Caki2 (cell line): Measurements from ENCODE around the gene FCAMR. TPM values are rescaled to one million over a fixed set of nuclear protein-coding genes. Genes with fewer than 3 reads are reported as not detected.

Experiments
- DNase-seq: peaks from one replicate; pipeline ENCODE4 v3.0.0-alpha.2; 2015; ENCODE audit warnings: low read depth
- in situ Hi-C: cut with HindIII; loops from 2 replicates; pipeline ENCODE4 v1.10.0; 2016; ENCODE audit warnings: low sequenced_read_pairs, low pct_unique_long_range_greater_than_20kb, mixed read lengths
- total RNA-seq: library from RNA; depleted of rRNA; stranded (reverse); fragments of >200 nt; shearing (Covaris generic); gene quantifications from 2 replicates; pipeline ENCODE4 v1.2.3, GENCODE V29; 2014; ENCODE audit warnings: low replicate concordance; rRNA removed

FCAMR gene, protein sequence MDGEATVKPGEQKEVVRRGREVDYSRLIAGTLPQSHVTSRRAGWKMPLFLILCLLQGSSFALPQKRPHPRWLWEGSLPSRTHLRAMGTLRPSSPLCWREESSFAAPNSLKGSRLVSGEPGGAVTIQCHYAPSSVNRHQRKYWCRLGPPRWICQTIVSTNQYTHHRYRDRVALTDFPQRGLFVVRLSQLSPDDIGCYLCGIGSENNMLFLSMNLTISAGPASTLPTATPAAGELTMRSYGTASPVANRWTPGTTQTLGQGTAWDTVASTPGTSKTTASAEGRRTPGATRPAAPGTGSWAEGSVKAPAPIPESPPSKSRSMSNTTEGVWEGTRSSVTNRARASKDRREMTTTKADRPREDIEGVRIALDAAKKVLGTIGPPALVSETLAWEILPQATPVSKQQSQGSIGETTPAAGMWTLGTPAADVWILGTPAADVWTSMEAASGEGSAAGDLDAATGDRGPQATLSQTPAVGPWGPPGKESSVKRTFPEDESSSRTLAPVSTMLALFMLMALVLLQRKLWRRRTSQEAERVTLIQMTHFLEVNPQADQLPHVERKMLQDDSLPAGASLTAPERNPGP
- total RNA-seq = 0.14 TPM in 1 of 2 replicates, not detected in the other

DNA sequence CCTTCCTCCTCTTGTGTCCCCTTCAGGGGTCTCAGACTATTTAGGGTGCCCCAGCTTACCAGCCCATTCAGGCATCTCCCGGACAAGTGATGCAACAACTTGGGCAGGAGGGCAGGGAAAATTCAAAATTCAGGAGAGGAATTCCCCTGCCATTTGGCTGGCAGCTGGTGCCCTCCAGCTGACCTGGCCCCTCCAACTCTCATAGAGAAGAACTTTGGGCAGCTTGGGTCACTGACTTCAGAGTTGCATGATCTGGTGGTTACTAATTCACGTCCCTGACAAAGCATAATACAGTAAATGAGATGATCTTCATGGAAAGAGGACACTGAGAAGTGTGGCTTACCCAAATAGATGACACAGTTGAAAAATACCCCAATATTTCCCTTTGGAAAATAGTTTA, at the start of gene FCAMR:
Gene FCAMR (minus strand): TSS at position 15 of the 400 bp plus-strand sequence. CDS start 335 bp downstream, outside the sequence.
- DNase-seq = peak; percentile 38
- in situ Hi-C loops = no loop called here

DNA sequence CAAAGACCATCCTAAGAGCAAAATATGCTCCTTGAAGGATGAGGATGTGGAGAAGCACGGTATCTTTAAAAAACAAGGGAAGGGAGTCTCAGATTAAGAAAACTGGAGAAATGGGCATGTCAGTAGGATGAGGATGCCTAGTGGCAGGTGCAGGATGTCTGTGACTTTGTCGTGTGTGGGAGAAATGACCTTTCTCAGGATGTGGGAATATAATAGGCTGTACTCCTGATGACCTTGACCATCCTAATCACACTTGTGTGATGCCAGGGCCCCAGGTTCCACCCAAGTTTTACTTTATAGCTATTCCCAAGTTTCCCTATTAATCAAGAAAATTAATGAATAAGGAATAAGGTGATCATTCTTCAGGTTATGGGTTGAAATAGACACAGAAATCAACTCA, 49.4 kb upstream of the FCAMR start:
- DNase-seq = no peak
- in situ Hi-C loops = no loop called here

DNA sequence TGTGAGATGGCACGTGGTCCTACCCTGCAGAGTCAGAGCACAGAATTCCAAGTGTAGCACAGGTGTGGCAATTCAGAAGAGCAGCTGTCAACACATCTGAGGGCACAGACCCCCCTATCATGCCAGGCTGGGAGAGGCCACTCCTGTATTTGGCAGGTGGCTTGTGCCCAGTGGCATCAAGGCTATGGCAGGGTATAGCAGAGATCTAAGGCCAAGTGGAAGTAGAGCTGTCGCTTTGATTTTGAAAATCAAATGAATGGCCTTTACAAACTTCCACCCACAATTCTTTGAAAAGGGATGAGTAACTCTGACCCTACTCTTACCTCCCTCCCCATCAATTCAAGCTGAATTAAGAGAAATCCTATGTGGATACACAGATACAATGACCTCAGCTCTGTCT, 48.9 kb upstream of the FCAMR start:
- no peak for DNase-seq
- in situ Hi-C loops = no loop called here

DNA sequence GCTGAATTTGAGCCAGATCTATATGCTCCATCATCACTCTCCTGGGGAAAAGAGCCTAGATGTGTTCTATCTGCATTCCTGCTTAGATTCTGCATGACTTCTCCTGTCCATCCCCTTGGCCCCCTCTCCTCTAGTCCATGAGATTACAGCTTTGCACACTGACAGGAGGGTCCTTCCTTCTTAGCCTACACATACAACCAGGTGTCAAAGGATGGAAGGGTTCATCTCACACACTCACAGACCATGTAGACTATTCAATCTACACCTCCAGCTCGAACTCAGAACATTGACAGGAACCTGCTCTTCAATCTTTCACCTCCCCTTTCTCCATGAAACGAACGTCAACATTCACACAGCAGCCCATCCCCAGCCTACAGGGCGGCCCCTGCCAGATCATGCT, 48.4 kb upstream of the FCAMR start:
- in situ Hi-C loops = no loop called here
- DNase-seq = no peak

DNA sequence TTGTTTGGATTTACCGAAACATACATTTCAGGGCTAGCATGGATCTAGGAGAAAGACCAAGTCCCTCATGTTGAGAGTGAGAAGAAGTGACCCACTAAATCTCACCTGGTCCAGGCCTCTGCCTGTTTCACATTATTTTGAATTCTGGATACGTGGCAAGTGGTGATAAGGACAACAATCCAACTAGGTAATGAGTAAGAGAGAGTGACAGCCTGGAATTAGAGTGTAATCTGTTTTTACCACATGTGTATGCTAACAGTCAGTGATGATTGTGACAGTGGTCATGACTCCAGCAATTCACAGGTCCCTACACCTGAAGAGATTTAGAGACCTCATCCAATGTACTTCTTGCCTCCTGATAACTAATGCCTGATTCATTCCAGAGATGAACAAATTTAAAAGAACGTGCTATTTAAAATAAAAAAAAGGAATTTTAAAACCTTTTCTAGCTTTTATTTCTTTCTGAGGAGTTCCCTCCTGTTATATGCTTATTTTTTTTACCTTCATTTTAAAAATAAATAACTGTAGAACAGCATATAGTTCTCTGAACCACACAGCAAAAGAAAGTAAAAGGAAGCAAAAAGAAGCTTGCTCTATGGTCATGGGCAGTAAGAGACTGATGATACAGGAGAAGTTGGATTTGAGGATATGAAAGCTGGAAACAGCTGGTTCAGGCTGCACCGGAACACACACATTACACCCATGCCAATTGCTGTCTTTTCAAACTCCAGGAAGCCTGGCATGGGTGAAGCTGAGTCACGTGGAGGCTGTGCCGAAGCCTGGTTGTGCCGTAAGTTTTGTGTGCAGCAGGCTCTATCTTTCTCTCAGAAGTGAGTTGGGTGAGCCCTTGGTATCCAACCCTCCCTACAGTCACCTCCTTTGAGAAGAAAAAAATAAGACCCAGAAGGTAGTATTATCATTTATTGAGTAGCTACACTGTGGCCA, 47.6 kb upstream of the FCAMR start:
- in situ Hi-C loops = no loop called here
- no peak for DNase-seq

DNA sequence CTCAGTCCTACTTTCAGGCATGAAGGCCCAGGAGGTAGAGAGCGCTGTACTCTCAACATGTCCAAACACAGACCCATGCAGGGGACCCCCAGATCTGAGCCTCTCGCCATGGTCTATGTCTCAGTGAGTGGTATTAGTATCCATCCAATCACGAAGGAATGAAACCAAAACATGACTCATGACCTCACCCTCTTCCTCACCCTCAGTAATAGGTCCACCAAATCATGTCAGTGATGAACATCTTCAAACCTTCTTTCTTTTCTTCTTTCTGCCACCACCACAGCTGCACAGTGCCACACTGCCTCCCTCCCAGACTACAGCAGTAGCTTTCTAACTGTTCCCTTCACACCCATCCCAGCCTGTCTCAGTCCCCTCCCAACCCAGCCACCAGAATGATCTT, 45.5 kb upstream of the FCAMR start:
- in situ Hi-C loops = no loop called here
- DNase-seq = no peak

DNA sequence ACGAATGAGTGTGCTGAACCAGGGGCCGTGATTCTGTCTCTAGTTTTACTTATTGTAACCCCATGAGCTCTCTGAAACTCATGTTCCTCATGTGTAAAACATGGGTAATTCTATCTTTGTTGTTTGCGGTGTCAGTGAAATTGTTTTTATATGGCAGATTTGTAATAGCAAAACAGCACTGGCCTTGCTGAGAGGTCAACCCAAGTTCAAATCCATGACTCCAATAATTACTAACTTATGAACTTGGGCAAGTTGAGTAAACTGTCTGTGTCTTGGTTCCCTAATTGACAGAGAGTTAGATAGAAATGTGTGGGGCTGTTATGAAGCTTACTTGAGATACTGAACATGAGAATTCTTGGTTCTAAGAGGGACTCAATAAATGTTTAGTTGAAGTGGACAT, 44.5 kb upstream of the FCAMR start:
- DNase-seq = no peak
- in situ Hi-C loops = no loop called here

DNA sequence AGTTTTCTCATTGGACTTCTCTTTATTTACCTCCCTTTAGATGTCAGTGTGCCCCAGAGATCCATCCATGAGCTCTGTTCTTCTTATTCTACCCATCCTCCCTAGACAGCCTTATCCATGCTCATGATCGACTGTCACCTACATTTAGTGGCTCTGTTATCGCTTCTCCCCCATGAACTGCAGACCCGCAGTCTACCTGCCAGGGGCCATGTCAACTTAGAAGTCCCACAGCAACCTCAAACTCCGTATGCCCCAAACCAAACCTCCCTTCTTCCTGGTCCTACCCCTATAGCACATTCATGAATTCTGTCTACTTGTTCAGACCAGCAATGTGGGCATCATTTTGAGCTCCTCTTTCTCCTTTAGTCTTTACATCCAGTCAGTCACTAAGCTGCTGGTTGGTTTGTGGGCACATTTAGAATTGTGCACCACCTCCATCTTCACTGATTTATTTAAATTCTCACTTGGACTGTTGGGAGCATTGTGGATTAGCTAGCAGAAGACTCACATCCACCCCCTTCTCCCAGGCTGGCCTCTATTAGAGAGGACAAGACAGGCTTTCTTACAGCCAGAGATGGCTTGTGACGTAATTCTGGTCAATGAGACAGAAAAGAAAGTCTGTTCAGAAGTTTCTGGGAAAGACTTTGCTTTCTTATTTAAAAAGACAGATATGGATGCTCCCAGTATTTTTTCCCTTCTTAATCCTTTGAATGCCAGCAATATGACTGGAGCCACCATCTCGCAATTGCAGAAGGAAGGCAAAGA, 43.2 kb upstream of the FCAMR start:
- in situ Hi-C loops = no loop called here
- DNase-seq = no peak

DNA sequence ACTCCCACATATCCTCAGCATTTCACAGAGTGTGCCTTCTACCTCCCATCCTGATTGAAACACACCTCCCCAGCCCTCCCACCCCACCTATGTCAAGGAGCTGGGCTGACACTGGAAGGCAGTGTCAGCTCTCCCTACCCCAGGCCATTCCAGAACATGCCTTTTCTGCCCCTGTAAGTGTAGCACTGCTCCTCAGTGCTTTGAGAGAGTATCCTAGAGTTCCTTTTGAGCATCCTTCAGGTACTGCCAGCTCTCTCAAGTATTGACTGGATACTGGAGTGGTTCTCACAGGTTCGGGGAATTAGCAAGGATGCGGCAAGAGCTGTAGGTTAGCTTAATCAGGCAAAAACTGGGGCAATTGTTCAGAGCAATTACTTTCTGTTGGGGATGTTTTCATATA, 40.5 kb upstream of the FCAMR start:
- DNase-seq = no peak
- in situ Hi-C loops = no loop called here

DNA sequence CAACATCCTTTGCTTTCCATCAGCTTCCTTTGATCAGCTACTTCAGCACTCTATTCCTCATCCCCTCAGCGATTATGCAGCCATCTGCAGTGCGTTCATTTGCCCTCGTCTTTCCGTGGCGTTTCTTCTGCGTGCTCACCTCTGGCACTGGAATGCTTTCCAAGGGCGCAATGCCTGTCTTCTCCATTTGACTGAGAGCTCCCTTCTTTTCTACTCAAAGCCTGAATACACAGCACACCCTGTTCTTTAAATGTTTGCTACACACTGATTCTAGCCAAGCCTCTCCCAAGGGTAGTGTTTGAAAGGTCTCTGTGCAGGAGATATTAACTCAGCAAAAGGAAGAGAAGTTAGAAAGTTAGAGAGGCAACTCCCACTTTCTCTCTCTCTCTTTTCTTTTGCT, 39.7 kb upstream of the FCAMR start:
- in situ Hi-C loops = no loop called here
- DNase-seq = no peak

DNA sequence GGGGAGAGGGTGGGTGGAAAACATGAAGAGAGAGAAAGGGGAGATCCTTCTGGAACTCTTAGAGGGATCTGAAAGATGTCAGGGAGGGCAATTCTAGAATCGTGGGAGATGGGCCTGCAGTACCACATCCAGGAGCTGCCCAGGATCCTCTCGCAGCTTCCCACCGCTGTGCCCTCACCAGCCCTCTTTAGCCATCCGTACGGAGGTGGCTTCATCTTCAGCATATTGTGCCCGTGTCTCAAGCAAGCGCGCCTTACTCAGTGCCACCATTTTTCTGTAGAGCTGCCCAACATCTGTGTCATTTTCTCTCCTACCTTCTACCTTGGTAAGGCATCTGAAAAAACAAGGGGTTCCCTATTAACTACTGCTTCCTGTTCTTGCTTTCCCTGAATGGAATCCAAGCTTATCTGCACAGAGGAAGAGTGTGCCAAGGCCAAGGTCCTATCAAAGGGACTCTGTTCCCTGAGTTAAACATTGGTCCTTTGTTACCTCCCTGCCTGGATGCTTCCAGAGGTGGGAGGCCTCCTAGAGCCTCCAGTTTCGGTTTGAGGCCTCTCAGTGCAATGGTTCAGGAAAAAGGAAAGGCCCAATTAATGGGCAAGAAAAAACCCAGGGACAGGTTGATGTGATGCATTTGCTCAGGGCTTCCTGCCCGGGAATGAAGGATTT, 39.1 kb upstream of the FCAMR start:
- no peak for DNase-seq
- in situ Hi-C loops = no loop called here

DNA sequence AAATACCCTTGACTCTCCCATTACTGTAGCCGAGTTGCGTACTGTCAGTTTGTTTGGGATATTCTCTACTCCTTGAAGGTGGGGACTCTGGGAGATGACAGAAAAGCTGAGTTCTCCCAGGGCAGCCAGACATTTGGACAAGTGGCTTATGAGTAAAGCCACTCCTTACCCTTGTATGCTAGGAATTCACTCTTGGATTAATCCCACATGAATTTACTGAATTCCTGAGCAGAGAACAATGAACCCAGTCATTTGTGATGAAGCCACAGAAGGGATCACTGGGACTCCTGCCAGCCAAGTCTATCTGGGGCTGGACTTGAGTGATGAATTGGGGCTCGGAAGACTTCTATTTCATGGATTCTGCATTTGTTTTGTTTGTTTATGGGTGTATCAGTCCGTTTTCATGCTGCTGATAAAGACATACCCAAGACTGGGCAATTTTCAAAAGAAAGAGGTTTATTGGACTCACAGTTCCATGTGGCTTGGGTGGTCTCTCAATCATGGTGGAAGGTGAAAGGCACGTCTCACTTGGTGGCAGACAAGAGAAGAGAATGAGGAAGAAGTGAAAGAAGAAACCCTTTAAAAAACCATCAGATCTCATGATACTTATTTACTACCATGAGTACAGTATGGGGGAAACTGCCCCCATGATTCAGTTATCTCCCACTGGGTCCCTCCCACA, 37.2 kb upstream of the FCAMR start:
- peak; percentile 90 for DNase-seq
- in situ Hi-C loops = no loop called here

DNA sequence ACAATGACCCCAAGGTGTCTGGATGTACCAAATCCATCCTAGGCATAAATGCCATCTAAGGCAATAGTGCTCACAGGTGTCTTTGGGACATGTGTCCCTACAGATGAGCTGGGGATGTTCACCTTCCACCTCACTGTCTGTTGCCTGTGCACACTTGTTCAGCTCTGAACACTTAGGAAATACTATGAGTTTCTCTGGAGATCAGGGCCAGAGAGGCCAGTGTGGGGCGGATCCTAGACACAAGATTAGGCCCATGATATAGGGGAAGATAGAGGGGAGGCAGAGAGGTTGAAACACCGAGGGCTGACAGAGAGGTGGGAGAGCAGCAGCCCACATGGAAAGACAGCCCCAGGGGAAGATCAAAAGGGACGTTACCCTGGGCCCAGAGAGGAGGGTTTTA, 36.7 kb upstream of the FCAMR start:
- no peak for DNase-seq
- in situ Hi-C loops = no loop called here

DNA sequence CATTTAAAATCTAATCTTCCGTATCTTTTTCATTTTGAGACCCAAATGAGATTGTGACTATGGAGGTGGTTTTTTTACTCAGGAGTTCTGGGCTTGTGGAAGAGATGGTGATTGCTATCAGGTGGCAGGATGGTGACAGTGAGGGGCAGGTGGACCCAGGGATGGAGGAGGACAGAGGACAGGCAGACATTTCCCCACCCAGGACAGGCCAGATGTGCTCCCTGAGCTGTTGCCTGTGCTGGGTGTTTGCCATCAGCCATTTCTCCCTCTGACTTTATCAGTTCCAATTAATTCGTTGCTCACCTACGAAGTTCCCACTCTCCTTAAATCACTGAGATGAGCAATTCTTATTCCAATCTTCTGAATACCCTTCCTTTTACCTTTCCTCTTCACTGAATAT, 35.8 kb upstream of the FCAMR start:
- in situ Hi-C loops = no loop called here
- DNase-seq = no peak

DNA sequence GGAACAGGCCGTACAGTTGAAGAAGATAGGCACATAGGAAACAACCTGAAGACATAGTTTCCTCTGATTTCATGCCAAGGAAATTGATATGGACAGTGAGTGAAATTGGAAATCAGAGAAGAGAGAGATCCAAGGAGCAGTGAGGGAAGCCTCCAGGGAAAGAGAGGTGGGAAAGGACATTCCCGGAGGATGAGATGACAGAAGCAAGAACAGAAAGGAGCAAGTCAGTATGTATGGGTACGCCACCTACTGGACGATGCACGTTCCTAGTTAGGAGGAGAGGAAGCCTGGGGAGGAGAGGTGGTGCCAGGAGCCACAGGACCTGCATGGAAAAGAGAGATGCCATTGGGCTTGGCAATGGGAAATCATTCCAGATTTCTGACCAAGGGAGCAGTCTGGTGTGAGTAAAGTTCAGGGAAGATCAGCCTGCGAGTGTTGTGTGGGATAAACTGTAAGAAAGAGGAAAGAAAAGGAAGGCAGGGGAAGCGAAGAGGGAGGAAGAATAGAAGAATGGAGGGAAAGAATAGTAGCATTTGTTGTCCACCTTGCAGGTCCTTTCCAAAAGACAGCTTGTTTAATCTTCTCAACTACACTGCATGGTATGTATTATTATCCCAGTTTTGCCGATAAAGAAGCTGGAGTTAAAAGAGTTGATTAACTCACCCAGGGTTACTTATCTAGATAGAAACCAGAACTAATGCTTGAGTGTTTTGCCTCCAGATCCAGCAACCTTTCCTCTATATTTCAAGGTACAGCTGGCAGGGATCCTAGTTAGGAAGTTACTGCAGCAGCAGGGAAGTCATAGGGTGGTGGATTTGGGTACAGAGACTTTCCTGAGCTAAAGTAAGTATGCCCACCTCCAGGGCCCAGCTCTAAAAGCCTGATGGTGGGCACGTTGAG, 34.9 kb upstream of the FCAMR start:
- peak; percentile 71 for DNase-seq
- in situ Hi-C loops = no loop called here

DNA sequence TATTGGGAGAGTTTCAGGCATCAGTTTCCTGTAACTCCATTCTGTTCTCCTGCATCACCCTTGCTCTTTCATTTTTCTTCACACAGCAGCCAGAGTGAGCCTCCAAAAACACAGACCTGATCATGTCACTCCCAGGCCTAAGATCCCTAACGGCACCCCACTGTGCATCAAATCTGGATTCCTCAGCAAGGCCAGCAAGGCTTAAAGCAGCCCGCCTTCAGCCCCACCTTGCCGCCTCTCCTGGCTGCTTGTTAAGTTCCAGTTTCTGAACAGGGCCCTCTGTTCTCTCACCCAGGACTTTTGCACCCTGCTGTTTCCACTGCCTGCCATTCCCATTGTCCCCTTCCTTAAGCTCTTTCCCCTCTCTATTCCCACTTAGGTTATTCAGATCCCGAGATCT, 33.0 kb upstream of the FCAMR start:
- in situ Hi-C loops = no loop called here
- DNase-seq = no peak
